Fibroblast of the conjunctiva (primary cell): ENCODE measurements around the gene NUDT7.

Experiments
- DNase-seq: peaks from one replicate; pipeline ENCODE4 v3.0.0-alpha.2; 2010; ENCODE audit warnings: low read depth

NUDT7 gene

DNA sequence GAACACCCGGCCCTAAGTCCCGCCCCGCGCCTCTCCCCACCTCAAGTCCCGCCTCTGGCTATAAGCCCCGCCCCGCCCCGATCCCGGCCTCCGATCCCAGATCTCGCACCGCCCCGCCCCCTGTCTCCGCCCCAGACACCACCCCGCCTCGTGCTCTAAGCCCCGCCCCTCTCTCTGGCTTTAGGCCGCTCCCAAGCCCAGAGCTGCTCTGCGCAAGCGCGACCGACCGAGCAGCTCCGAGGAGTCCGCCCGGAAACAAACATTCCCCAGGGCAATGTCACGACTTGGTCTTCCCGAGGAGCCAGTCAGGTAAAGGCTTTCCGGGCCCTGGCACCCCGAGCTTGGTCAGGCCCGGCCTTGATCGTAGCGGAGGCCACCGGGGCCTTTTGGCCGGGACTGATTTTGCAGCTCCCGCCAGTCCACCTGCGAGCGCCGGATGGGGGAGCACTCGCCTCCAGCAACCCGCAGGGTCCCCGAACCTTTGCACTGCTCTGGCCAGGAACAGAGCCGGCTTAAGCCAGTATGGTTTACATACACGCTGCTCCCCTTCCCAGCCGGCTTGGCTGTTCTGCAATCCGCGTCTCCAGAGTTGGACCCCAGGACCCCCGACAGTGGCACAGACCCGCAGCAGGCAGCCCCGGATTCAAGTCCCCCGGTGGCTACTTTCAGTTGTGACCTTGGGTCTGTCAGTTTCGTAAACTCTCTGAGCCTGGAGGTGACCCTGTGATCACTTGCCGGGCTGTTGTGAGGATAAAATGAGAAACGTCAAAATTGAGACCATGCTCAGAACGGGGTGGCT, at the start of gene NUDT7:
Gene NUDT7 (plus strand): TSS at position 206 of the 799 bp plus-strand sequence. CDS start 69 bp downstream, at position 275.
- DNase-seq, result peak; percentile 96

DNA sequence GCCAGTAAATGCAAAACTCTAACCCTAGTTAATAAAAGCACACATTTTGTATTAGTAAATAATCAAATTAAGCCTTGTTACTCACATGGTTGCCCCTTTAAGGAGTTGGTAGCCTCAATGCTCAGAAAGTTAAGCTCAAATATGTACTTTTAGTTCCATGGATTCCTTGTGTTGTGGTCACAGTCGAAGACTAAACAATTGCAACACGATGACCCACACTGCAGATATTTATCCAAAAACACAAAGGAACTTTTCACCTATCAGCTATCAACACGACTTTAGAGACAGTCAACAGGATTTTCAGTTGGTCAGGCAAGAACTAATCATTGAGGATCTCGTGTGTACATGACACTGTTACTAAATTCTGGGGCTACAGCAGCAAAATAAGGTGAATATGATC, 47.4 kb upstream of the NUDT7 start:
- no peak for DNase-seq

DNA sequence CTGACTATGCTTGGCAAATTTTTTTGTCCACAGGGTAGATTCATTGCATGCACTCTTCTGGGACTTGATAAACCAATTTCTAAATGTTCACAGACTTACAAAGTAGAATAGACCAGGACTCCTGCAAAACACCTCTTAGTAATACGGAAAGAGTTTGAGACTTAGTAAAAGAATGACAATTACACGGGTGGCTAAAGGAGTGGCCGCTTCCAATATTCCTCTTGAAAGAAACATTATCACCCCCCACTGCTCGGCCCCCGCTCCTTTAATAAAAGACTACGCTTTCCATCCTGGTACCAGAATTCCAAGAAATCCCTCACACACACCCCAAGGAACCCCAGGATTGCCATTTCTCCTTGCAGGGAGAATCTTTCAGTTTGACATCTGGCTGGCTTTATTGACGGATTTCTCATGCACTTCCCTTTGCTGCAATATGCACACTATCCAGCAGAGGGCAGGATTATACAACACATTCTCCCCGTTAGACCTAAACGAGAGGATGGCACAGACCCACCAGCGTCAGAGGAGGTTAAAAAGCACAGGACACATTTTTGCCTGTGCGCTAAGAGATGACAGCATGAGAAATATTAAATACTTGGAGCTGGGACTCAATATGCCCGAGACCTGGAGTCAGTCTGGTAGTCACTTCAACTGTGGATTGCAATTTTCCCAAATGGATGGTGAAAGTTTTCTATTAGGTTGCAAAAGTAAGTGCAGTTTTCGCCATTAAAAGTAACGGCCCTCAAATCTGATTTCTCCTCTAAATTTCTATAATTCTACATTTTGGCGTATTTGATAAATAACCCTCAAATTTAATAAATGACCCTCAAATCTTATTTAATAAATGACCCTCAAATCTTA, 46.6 kb upstream of the NUDT7 start:
- peak; percentile 56 for DNase-seq

DNA sequence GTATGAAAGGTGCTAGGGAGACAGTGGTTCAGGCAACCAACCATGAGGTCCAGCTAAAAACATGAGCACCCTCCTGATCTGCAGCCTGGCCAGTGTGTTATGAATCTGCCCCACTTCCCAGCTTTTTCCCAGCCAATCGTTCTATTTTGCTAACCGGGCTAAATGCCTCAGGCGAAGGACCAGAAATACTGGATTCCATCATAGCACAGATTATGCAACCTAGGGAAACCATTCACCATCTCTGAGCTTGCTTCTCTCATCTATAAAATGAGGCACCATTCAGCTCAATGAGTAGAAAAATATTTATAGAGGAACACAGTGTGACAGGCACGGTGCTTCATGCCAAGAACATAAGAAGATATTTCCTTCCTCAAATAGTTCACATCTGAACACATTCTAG, 45.2 kb upstream of the NUDT7 start:
- no peak for DNase-seq

DNA sequence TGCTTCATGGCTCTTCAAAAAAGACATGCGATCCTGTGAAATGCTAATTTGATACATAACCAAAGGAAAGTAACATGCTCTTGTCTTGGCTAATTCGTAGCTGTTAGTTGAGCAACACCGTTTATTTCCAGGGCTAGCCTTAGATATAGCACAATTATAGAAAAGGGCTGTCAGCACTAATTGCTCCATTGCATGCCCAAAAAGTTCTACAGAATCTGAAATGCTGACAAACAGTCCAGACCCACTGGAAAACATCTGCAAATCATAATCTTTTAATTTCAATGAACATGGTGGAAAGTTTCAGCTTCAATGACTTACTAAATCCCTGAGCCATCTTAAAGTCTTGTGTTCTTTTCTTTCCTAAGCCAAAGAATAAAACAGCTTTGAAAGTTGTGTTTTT, 42.9 kb upstream of the NUDT7 start:
- DNase-seq, result no peak

DNA sequence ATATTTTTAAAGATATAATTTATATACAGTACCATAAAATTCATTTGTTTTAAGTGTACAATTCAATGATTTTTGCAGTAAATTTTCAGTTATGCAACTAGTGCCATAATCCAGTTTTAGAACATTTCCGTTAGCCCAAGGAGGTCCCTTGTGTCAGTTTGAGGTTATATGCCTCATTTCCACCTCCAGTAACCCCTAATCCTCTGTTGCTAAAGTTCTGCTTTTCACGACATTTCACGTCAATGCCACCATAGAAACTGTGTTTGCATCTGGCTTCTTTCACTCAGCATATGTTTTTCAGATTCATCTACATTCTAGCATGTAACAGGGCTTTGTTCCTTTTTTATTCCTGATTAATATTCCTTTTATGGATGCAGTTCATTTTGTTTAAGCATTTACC, 42.4 kb upstream of the NUDT7 start:
- DNase-seq, result no peak

DNA sequence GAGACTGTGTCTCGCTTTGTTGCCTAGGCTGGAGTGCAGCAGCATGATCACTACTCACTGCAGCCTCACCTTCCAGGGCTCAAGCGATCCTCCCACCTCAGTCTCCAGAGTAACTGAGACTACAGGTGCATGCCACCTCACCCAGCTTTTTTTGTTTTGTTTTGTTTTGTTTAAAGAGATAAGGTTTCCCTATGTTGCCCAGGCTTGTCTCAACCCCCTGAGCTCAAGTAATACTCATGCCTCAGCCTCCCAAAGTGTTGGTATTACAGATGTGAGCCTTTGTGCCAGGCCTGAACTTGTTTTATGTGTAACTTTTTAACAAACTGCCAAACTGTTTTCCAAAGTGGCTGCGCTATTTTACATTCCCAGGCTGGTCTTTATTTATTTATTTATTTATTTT, 41.8 kb upstream of the NUDT7 start:
- DNase-seq, result no peak

DNA sequence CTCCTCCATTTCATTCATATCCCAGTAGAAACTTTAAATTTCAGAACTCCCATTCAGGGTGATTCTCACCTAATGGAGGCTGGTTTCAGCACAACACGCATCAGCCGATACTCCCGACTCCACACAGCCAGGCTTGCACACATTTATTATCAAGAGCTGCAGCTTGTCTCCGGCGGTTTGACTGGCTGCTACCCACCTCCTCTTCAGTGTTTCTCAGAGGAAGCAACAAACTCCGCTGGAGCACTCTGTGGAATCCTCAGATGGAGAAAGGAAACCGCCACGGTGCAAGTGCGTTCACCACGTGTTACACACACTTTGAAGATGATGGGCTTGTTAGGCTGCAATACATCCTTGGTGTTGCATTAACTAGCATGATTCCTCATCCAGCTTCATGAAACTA, 39.7 kb upstream of the NUDT7 start:
- no peak for DNase-seq

DNA sequence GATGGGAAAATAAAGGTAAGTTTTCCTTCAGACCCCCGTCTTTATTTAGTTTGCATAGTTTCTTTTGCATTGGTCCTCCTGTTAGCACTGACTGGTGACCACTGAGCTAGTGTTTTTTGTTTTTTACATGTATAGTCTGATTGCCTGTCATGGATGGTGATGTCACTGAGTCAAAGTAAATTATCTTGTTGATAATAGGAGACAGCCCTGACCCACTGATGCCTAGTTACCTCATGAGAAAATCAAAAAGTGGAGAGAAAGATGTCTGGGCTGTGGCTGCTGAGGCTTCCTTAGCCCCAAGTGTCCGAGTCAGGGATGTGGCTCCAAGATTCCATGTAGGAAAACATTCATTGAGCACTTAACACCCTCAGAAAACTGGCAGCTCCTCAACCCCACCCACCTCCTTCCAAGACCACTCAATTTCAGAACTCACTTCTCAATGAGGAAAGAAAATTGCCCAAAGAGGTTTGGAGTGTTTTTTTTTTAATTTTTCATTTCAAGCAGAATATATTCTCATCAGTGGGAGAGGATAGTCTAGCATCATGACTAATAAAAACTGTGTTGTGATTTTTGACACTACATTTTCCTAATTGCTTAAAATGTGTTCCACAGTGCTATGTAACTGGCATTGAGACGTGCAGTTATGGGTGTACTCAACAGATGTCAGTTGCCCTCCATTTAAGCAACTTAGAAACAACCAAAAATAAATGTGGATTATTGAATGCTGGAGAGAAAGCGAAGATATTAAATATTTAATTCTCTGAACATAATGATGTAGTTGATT, 38.7 kb upstream of the NUDT7 start:
- no peak for DNase-seq

DNA sequence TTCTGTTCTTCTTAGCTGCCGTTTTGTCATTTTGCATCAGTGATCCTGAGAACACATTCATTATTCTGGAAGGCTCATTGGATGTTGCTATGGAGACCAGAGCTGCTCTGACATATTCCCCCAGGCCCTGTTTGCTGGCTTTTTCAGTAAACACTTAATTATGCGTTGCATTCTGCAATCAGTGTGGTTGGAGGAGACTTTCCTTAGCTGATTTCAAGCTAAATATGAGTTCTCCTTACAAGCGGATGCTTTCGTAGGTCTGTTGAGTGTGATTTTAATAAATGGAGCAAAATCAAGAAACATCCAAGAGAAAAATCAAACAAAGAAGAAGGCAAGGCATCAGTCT, 38.2 kb upstream of the NUDT7 start:
- no peak for DNase-seq

DNA sequence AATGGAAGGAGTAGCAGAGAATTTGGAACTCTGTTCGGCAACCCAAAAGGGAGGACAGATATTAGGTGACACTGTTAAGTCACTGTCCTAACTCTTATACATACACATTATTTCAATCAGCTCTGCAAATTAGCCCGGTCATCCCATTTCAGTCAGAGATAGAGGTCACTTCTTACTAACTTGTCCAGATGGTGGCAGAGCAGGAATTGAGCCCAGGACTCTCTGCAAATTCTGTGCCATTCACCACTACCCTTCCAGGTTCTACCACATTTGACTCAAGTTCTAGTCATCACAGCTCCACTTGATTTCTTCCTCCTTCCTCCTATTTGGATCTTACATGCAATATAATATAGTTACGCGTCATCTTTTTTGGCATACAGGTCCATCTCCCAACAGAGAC, 35.9 kb upstream of the NUDT7 start:
- no peak for DNase-seq

DNA sequence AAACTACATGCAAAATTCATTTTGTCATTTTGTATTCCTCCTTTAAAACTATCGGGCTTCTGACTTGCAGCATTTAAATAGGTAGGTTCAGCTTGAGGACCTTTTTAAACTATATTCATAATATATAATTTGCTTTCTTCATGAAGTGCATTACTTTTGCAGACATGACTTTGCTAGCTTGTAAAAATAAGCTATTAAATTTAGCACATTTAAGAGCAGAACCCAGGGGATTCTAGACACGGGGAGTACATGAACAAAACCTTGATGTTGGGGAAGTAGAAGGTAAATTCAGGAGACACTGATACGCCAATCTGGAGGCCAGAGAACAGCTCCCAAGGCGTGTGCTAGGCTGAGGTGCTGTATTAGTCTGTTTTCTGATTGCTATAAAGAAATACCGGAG, 32.3 kb upstream of the NUDT7 start:
- no peak for DNase-seq

DNA sequence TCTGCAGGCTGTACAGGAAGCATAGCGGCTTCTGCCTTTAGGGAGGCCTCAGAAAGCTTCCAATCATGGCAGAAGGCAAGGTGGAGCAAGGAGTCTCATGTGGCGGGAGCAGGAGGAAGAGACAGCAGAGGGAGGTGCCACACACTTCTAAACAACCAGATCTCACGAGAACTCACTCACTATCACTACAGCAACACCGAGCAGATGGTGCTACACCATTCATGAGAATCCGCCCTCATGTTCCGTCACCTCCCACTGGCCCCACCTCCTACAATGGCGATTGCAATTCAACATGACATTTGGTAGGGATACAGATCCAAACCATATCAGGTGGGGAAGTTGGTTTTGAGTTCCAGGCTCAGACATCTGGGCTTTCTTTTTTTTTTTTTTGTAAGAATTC, 31.9 kb upstream of the NUDT7 start:
- DNase-seq, result no peak

DNA sequence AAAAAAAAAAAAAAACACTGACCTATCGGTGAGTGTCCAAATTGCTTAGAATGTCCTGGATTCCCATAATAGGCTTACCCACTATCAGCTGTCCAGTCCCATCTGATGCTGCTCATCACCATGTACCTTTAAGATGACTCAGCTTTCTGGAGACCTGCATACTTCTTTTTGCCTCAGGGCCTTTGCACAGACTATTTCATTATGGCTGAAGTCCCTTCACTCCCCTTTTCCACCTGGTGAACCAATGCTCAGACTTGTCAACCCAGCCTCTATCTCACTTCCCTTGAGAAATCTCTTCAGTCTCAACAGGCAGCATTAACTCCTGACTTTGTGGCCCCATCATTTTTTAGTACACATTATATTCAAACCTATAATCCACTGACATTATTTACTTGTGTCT, 29.7 kb upstream of the NUDT7 start:
- no peak for DNase-seq

DNA sequence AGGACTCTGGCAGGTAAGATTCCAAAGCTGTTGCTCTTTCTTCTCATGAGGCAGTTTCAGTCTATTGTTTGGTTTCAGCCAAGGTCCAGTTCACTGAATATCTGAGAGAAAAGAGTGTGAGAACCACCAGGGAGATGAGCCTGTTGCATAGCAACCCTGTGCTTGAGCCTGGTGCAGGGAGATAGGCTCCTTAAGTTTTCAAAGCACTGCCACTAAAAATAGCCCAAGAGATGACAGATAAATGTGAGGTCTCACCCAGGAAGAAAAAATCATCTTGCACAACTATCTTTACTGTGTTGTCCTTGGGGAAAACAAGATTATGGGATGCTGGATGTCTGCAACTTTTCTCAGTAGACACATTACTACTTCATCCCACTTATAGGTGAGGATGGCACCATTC, 26.2 kb upstream of the NUDT7 start:
- DNase-seq, result no peak

DNA sequence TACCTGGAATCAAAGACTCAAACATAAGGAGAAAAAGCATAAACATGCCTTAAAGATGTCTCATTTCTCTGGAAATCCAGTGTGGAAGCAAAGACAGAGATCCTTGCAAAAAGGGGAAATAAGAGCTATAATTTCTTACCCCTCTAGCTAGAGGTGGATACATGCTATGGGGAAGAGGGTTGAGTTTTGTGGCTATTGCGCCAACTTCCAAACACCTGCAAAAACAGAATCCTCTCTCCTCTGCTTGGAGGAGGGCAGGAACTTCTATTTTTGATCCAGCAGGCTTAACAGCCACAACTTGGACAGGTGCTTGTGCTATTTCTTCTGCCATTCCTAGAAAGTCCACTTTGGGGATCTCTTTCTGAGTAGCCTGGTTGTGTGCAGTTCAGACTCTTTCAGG, 21.5 kb upstream of the NUDT7 start:
- DNase-seq, result no peak

DNA sequence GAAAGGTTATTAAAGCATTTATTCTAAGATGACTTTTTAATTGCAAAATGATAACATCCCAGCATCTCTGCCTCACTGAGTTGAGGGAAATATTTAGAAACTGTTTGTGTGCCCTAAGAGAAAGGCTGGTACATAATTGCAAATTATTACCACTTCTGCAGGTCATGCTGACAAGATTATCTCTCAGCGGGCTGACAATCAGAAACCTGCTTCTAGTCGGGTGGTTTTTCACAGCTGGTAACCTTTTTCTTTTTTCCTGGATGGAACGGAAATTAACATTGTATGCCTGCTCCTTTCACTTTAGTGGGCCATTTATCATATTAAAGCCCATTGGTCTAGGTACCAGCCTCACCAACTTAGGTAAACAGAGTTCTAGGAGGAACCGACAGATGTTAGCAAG, 17.0 kb upstream of the NUDT7 start:
- no peak for DNase-seq

DNA sequence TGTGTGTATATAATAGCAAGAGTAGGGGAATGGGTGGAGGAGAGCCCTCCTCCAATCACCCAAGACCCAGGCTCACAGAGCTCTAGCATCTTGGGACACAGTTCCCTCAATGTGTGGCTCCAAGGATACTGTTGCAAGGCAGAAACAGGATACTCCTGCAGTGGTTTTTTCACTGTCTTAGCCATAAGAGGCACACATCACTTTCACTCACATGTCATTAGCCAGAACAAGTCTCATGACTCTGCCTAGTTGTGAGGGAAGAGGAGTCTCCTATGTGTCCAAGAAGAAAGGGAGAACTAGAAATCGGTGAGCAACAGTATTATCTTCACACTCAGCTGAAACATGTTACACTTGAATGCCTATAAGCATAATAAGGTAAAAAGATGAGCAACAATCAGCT, 11.1 kb upstream of the NUDT7 start:
- DNase-seq, result no peak

DNA sequence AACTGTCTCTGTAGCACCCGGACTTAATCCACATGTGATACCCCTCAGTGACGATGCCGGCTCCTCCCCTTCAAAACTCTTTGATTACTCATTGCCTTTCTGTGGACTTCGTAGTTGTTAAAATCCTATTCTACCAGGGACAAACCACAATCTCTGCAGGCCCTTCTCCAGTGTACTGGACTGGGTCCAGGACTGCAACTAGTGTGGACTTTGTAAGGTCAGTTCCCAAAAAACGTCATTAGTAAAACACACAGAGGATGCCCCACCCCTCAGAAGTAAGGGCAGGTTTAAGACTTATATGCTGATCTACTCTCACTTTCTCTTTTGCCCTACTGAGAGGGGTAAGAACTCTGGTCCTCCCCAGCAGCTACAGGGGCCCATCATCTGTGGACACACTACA, 10.5 kb upstream of the NUDT7 start:
- DNase-seq, result no peak

DNA sequence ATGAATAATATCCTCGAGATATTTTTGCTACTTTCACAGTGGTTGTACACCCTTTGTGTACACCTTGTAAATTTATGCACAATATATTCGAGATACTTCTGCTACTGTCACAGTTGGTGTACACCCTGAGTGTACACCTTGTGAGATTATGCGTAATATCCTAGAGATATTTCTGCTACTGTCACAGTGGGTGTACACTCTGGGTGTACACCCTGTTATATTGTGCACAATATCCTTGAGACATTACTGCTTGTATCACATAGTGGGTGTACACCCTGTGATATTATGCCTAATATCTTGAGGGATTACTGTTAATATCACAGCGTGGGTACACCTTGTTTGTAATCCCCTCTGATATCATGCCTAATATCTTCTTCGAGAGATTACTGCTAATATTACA, 7.2 kb upstream of the NUDT7 start:
- DNase-seq, result no peak

DNA sequence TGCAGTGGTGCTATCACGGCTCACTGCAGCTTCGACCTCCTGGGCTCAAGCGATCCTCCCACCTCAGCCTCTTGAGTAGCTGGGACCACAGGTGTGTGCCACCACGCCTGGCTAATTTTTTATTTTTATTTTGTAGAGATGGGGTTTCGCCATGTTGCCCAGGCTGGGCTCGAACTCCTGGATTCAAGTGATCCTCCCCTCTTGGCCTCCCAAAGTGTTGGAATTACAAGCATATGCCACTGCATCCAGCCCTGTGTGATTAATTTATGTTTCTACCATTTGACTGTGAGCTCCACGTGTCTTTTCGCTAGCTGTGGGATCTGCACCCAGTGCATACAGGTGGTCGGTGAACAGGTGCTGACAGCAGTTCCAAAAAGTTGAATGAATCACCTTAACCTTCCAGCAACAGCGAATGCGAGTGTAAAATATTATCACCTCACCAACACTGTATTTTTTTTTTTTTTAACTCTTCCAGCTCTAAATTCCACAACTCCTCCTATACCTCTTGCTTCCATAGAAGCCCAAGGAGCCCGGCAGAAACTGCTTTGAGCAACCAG, 484 bp upstream of the NUDT7 start:
- DNase-seq, result no peak

DNA sequence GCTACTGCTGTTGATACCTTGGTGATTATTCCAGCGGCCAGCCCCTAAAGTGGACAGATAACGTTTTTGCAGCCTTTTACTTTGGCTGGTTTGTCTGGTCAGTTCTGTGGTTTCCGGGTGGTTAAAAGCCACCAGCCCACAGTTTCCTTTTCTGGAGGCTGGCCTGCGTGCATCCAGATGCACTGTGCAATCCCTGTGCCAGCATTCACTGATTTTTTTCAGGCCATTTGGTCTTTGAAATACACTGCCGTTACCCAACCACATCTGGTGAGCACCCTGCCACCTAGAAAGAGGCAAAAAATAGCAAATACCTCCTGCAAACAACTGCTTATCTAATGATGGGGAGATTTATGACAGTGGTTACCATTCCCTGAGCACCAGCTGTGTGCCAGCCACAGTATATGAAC, 797 bp downstream of the NUDT7 start:
- no peak for DNase-seq

DNA sequence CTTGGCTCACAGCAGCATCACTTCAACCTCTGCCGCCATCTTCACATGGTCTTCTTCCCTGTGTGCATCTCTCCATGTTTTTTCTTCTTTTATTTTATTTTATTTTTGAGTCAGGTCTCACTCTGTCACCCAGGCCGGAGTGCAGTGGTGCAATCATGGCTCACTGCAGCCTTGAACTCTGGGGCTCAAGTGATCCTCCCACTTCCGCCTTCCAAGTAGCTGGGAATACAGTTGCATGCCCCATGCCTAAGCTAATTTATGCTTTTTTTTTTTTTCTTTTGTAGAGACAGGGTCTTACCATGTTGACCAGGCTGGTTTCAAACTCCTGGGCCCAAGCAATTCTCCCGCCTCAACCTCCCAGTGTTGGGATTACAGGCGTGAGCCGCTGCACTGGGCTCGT, 1.9 kb downstream of the NUDT7 start:
- no peak for DNase-seq
